Choroid plexus epithelial cell (primary cell): Measurements from ENCODE around the gene AASDHPPT.
A peak's percentile ranks its signal among the peaks of the same experiment; 100 is the strongest.

Experiments used
- DNase-seq: peaks from one replicate; pipeline ENCODE4 v3.0.0-alpha.2; 2010; ENCODE audit warnings: low read depth
- H3K4me3 ChIP-seq: 2 replicates; pipeline ENCODE4 v1.5.1; 2011; ENCODE audit warnings: low read depth, mild to moderate bottlenecking, control low read depth, low read length, moderate library complexity
- TF ChIP-seq, protein P1 (sequence below): conservative IDR thresholded peaks from 2 replicates; pipeline ENCODE4 v1.5.1; 2011; ENCODE audit warnings: low read depth, mild to moderate bottlenecking, control low read depth, inconsistent platforms, low read length, moderate library complexity

The AASDHPPT gene

DNA sequence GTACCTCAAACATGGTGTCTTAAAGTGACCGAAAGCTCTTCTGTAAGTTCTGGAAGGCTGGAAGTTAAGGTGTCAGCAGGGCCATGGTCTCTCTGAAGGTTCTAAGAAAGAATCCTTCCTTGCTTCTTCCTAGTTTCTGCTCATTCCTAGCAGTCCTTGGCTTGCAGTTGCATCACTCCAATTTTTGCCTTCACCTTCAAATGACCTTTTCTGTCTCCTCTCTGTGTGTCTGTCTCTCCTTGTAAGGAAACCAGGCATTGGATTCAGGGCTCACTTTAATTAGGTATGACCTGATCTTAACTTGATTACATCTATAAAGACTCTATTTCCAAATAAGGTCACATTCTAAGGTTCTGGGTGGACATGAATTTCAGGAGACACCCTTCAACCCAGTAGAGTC is 8.7 kb downstream of the AASDHPPT start:
- TF ChIP-seq, protein P1, sequence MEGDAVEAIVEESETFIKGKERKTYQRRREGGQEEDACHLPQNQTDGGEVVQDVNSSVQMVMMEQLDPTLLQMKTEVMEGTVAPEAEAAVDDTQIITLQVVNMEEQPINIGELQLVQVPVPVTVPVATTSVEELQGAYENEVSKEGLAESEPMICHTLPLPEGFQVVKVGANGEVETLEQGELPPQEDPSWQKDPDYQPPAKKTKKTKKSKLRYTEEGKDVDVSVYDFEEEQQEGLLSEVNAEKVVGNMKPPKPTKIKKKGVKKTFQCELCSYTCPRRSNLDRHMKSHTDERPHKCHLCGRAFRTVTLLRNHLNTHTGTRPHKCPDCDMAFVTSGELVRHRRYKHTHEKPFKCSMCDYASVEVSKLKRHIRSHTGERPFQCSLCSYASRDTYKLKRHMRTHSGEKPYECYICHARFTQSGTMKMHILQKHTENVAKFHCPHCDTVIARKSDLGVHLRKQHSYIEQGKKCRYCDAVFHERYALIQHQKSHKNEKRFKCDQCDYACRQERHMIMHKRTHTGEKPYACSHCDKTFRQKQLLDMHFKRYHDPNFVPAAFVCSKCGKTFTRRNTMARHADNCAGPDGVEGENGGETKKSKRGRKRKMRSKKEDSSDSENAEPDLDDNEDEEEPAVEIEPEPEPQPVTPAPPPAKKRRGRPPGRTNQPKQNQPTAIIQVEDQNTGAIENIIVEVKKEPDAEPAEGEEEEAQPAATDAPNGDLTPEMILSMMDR = no peak
- DNase-seq = peak; percentile 28
- no peak overlapping the region for H3K4me3 ChIP-seq

DNA sequence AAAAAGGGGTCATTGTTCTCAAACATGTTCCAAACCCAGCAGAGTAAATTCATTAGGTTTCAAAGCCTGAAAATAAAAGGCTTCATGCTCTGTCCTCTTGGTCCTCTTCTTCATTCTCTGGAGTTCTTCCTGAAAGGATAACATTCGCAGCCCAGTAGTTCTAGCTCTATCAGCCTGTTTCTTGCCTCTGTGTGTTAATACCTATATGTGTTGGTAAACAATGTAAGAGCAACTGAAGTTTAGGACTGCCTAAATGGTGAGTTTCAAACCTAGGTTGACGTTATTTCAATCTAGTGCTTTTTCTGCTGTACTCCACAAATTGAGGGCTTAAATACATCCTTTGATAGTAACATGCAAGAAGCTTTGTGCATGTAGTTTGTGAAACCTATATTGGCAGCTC is 9.4 kb downstream of the AASDHPPT start:
- no peak for DNase-seq
- H3K4me3 ChIP-seq = no peak overlapping the region

DNA sequence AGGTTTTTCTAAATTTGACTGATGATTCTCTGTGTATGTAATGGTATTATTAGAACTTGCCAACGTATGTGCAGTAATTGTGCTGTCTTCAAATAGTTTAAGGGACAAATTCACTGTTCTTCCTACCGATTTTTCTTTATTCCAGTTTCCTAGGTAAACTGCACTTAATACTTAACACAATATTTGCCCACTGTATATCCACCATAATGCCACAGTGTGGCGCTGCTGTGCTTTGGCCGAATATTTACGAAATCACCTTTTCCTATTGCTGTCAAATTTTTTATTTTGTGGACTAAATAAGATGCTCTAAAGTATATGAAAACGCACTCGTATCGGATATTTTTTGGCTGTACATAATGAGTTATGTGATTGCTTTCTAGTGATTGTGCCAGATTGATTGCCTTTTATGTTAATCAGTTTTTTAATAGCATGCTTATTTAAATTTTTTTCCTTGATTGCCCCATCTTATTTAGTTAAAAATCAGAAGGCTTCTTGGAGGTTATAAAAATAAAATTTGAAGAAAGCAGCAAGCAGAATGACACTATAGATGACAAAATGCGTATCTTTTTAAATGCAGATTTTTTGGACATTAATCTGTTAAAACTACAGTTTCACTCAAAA is 10.5 kb downstream of the AASDHPPT start:
- DNase-seq = peak; percentile 82
- TF ChIP-seq, protein P1 = peak; percentile 90
- no peak overlapping the region for H3K4me3 ChIP-seq

More for the DNA sequence above, 9.4 kb downstream of the AASDHPPT start:
- TF ChIP-seq, protein P1 = no peak

DNA sequence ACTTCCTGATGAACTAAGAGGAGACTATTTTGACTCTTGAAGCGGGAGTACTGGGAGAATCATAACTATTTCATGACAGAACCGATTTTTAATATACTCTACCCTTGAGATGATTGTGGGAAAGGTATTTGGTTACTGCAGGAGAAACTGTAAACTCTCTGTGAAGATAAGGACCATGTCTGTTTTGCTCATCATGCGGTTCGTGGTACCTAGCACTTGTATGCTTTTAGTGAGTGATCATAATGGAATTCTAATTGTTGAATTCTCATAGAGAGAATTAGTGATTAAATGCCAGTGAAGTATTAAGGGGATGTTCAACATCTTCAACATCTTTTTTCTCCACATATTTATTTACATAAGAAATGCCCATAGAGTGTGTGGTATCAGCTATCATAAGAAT is 11.4 kb downstream of the AASDHPPT start:
- H3K4me3 ChIP-seq = no peak overlapping the region
- peak; percentile 71 for DNase-seq
- TF ChIP-seq, protein P1 = no peak

DNA sequence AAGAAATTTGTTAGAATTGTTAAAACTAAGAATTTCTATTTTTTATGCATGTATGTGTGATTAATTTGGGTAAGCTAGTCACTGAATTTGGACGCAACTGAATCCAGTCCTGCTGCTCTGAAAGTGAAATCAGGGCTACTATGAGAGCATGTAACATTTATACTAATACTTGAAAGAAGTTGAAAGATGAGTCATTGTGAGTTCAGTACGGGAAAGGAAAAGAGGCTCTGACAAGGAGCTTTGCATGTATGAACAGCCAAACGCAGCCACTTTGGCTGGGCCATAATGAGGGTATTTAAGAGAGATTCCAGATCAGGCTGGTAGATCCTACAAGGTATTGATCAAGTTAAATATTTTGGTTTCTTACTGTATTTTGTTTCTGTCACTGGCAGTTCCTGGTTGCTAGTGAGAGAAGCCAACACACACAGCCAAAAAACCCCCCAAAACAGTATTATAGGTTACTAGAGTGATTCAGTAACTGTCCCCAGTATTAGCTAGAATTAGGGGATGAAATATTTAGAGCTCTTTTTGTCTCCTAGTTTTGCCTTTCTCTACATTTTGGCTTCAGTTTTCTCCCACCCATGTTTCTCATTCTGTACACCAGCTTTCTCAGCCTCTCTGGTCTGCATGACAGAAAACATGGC is 14.1 kb downstream of the AASDHPPT start:
- DNase-seq = peak; percentile 91
- TF ChIP-seq, protein P1 = no peak
- H3K4me3 ChIP-seq = no peak overlapping the region

DNA sequence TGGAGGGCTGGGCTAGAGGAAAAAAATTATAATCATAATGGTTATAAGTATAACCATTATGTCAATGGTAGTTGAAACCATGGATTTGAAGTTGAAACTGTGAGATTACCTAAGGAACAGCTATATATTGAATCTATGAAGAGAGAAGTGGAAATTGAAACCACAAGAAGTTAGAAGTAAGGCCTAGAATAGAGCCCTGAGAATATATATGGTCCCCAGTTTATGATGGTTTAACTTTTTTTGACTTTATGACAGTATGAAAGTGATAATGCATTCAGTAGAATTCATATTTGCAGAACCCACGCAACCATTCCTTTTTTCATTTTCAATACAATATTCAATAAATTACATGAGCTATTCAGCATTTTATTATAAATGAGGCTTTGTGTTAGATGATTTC is 15.0 kb downstream of the AASDHPPT start:
- DNase-seq = no peak
- H3K4me3 ChIP-seq = no peak overlapping the region
- TF ChIP-seq, protein P1 = no peak
